WTC11 (cell line): Measurements from ENCODE around the gene BOLA3. TPM values are rescaled to one million over a fixed set of nuclear protein-coding genes. Genes with fewer than 3 reads are reported as not detected.
"Not testable (repeated sequence)": the region's sequence is repeated elsewhere in the genome, so short reads cannot be mapped to it uniquely, and the experiment has no call there.

Source experiments
- ATAC-seq: fragments of 200-7000 bp; cut with Tn5 transposase; 2 replicates; pipeline ENCODE4 v1.10.0; 2021; ENCODE audit warnings: mild to moderate bottlenecking, moderate library complexity
- CTCF ChIA-PET: fragments of 300-600 bp; sonication (Branson Sonifier 250); formaldehyde crosslinking; loops from one replicate; lab custom pipeline; 2021; ENCODE audit warnings: antibody characterized with exemption; lab: Charles Lee
- POLR2A ChIA-PET: fragments of 350-600 bp; sonication (Branson Sonifier 250); formaldehyde crosslinking; loops from one replicate; lab custom pipeline; 2021; ENCODE audit warnings: antibody characterized with exemption; lab: Charles Lee
- DNase-seq: peaks from one replicate; pipeline ENCODE4 v3.0.0; 2021; ENCODE audit warnings: low spot score
- H3K27ac Mint-ChIP-seq: 2 replicates; pipeline ENCODE4 v1.8.0; 2021; ENCODE audit warnings: mixed read lengths
- H3K27me3 Mint-ChIP-seq: 2 replicates; pipeline ENCODE4 v1.8.0; 2021; ENCODE audit warnings: low read depth, mild to moderate bottlenecking, moderate library complexity, mixed read lengths
- H3K36me3 Mint-ChIP-seq: 2 replicates; pipeline ENCODE4 v1.8.0; 2021; ENCODE audit warnings: mixed read lengths
- H3K4me1 Mint-ChIP-seq: 2 replicates; pipeline ENCODE4 v1.8.0; 2022; ENCODE audit warnings: mixed read lengths
- H3K4me3 Mint-ChIP-seq: 2 replicates; pipeline ENCODE4 v1.8.0; 2021; ENCODE audit warnings: mild to moderate bottlenecking, moderate library complexity, mixed read lengths
- H3K9me3 Mint-ChIP-seq: 2 replicates; pipeline ENCODE4 v1.8.0; 2021; ENCODE audit warnings: mixed read lengths
- ARID4B ChIP-seq: sonication (generic); formaldehyde crosslinking; IDR thresholded peaks from 2 replicates; pipeline ENCODE4 v1.8.0; 2023; ENCODE audit warnings: missing genetic modification reagents, mild to moderate bottlenecking, borderline replicate concordance
- CREB1 ChIP-seq: sonication (generic); formaldehyde crosslinking; IDR thresholded peaks from 2 replicates; pipeline ENCODE4 v1.8.0; 2023; ENCODE audit warnings: mild to moderate bottlenecking, missing genetic modification reagents
- CREM ChIP-seq: sonication (generic); formaldehyde crosslinking; IDR thresholded peaks from 2 replicates; pipeline ENCODE4 v1.8.1; 2022; ENCODE audit warnings: mild to moderate bottlenecking, missing genetic modification reagents, moderate library complexity
- CTCF ChIP-seq: fragments of 200-600 bp; IDR thresholded peaks from 2 replicates; pipeline ENCODE4 v1.8.0; 2022; ENCODE audit warnings: antibody characterized with exemption
- EMX1 ChIP-seq: fragments of 250-450 bp; sonication (Bioruptor Pico); IDR thresholded peaks from 2 replicates; pipeline ENCODE4 v1.8.0; 2021; ENCODE audit warnings: mild to moderate bottlenecking
- MYBL2 ChIP-seq: sonication (generic); formaldehyde crosslinking; IDR thresholded peaks from 2 replicates; pipeline ENCODE4 v1.8.1; 2023; ENCODE audit warnings: mild to moderate bottlenecking, moderate library complexity, missing genetic modification reagents
- PRDM15 ChIP-seq: sonication (generic); formaldehyde crosslinking; IDR thresholded peaks from 2 replicates; pipeline ENCODE4 v1.8.0; 2022; ENCODE audit warnings: missing genetic modification reagents
- SMAD3 ChIP-seq: sonication (generic); formaldehyde crosslinking; IDR thresholded peaks from 2 replicates; pipeline ENCODE4 v1.8.0; 2022; ENCODE audit warnings: missing genetic modification reagents, mild to moderate bottlenecking, borderline replicate concordance
- USF2 ChIP-seq: sonication (generic); formaldehyde crosslinking; IDR thresholded peaks from 2 replicates; pipeline ENCODE4 v1.8.1; 2023; ENCODE audit warnings: mild to moderate bottlenecking, missing genetic modification reagents, moderate library complexity
- ZBTB21 ChIP-seq: sonication (generic); formaldehyde crosslinking; IDR thresholded peaks from 2 replicates; pipeline ENCODE4 v1.8.1; 2023; ENCODE audit warnings: mild to moderate bottlenecking, missing genetic modification reagents, borderline replicate concordance
- ZNF121 ChIP-seq: sonication (generic); formaldehyde crosslinking; IDR thresholded peaks from 2 replicates; pipeline ENCODE4 v1.8.0; 2023; ENCODE audit warnings: missing genetic modification reagents
- total RNA-seq: library from RNA; stranded (reverse); gene quantifications from 3 replicates; pipeline ENCODE4 v1.2.3, GENCODE V29; 2021
- TF ChIP-seq, protein P1 (sequence below): sonication (generic); formaldehyde crosslinking; IDR thresholded peaks from 2 replicates; pipeline ENCODE4 v1.8.1; 2023; ENCODE audit warnings: mild to moderate bottlenecking, moderate library complexity, missing genetic modification reagents

BOLA3 gene
- total RNA-seq, 1 experiment from 2014 or later, result 58.2 TPM

GRCh38 chr2:74188018-74188601 lies 40.4 kb upstream of the BOLA3 start:
- Mint-ChIP-seq H3K36me3 (no peaks in the 10 kb centered on the region), H3K4me3 (no peak overlapping the region), H3K27me3 (no peaks in the 10 kb centered on the region; the same call in none of the 2 replicates), H3K9me3 (peaks cover 6% of the 10 kb centered on the region; the same call in 1 of the 2 replicates), H3K4me1 (peaks cover 30% of the 10 kb centered on the region), H3K27ac (peak overlapping the region; percentile 98)
- ChIA-PET POLR2A (interaction anchor here (1.0 to 3.1 kb wide), 4 partner anchors 8 to 19 kb away, joined by 3 to 14 read pairs (median 4); partner anchors contain the start of genes MOB1A and MTHFD2), CTCF (interaction anchor here (0.7 to 1.7 kb wide), 6 partner anchors 10 to 62 kb away, joined by 3 to 9 read pairs (median 4); partner anchors contain the start of gene MOB1A)
- DNase-seq (peak; percentile 27), ATAC-seq (peak; percentile 76)
- TF ChIP-seq CREB1 (CRISPR knock-in tag), result 0 out of 2 replicates have a peak, but pooled peaks have one; percentile 23
- no peak for TF ChIP-seq USF2 (CRISPR knock-in tag)
- peak; percentile 48; the same call in 1 of the 2 replicates for TF ChIP-seq PRDM15 (CRISPR knock-in tag)
- TF ChIP-seq EMX1, result no peak
- peak; percentile 94 for TF ChIP-seq ZNF121 (CRISPR knock-in tag)

DNA sequence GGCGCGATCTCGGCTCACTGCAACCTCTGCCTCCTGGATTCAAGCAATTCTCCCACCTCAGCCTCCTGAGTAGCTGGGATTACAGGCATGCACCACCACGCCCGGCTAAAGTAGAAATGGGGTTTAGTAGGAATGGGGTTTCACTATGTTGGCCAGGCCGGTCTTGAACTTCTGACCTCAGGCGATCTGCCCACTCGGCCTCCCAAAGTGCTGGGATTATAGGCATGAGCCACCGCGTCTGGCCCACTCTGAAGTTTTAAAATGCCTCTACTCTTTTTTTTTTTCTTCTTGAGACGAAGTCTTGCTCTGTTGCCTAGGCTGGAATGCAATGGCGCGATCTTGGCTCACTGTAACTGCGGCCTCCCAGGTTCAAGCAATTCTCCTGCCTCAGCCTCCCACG lies 39.0 kb upstream of the BOLA3 start:
- DNase-seq, H3K36me3 Mint-ChIP-seq, H3K4me3 Mint-ChIP-seq, CTCF ChIA-PET, H3K27ac Mint-ChIP-seq, H3K27me3 Mint-ChIP-seq, H3K9me3 Mint-ChIP-seq, ATAC-seq: not testable (repeated sequence)
- POLR2A ChIA-PET, result interaction anchor here (3.1 kb wide), 1 partner anchor 8 kb away, joined by 14 read pairs; the partner anchor contains the start of gene MOB1A
- H3K4me1 Mint-ChIP-seq, result peaks cover 19% of the 10 kb centered on the region

GRCh38 chr2:74186038-74186437 lies 38.3 kb upstream of the BOLA3 start:
- peaks cover 19% of the 10 kb centered on the region for H3K4me1 Mint-ChIP-seq
- CTCF ChIA-PET, result interaction anchor here (1.8 kb wide), 1 partner anchor 47 kb away, joined by 5 read pairs; no protein-coding TSS in a partner anchor
- no peak overlapping the region for H3K4me3 Mint-ChIP-seq
- DNase-seq, result no peak
- no peaks in the 10 kb centered on the region for H3K36me3 Mint-ChIP-seq
- ATAC-seq, result no peak
- H3K27ac Mint-ChIP-seq, result no peak overlapping the region
- H3K27me3 Mint-ChIP-seq, result no peaks in the 10 kb centered on the region; the same call in none of the 2 replicates
- H3K9me3 Mint-ChIP-seq, result no peaks in the 10 kb centered on the region
- POLR2A ChIA-PET, result no interaction called here
- TF ChIP-seq, protein P1, sequence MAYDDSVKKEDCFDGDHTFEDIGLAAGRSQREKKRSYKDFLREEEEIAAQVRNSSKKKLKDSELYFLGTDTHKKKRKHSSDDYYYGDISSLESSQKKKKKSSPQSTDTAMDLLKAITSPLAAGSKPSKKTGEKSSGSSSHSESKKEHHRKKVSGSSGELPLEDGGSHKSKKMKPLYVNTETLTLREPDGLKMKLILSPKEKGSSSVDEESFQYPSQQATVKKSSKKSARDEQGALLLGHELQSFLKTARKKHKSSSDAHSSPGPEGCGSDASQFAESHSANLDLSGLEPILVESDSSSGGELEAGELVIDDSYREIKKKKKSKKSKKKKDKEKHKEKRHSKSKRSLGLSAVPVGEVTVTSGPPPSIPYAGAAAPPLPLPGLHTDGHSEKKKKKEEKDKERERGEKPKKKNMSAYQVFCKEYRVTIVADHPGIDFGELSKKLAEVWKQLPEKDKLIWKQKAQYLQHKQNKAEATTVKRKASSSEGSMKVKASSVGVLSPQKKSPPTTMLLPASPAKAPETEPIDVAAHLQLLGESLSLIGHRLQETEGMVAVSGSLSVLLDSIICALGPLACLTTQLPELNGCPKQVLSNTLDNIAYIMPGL (CRISPR knock-in tag), result no peak
- TF ChIP-seq PRDM15 (CRISPR knock-in tag), result no peak
- no peak for TF ChIP-seq ZBTB21 (CRISPR knock-in tag)
- TF ChIP-seq SMAD3 (CRISPR knock-in tag), result no peak
- TF ChIP-seq CTCF, result no peak
- no peak for TF ChIP-seq ARID4B
- TF ChIP-seq CREM (CRISPR knock-in tag), result no peak
- no peak for TF ChIP-seq MYBL2 (CRISPR knock-in tag)
